ENCODE measurements around the gene LRRC46.

GRCh38 chr17:47837401-47838039, 6.0 kb downstream of the LRRC46 start:
- TF ChIP-seq CTCF (IDR thresholded peaks at IDR 0.05; ENCODE audit: low read depth, low read length) (no peak), POLR2A (IDR thresholded peaks at IDR 0.05; ENCODE audit: extremely low read depth, insufficient read length) (no peak), MYC (IDR thresholded peaks at IDR 0.05; ENCODE audit: low read depth, low read length) (no peak), MAX (IDR thresholded peaks at IDR 0.05; ENCODE audit: low read depth, low read length) (no peak)

Data from NB4 (cell line).